GM20000 (cell line): ENCODE results near the gene UNC13D.

Experiments
- DNase-seq: peaks from one replicate; pipeline ENCODE4 v3.0.0; 2012; ENCODE audit warnings: low spot score
- CTCF ChIP-seq: IDR thresholded peaks from 2 replicates; pipeline ENCODE4 v1.5.1; 2012; ENCODE audit warnings: mild to moderate bottlenecking, control low read depth; ENCODE audit errors: extremely low read depth, missing control alignments

The UNC13D gene

GRCh38 chr17:75845058-75845711 lies 981 bp upstream of the UNC13D start:
- peak; percentile 90 for DNase-seq
- TF ChIP-seq CTCF, result peak; percentile 76

- DNase-seq, result peak; percentile 41
Observed at GRCh38 chr17:75844530-75845057, 390 bp upstream of the UNC13D start.

GRCh38 chr17:75842963-75843576 lies 1.1 kb downstream of the UNC13D start:
- DNase-seq, result peak; percentile 61
- TF ChIP-seq CTCF, result no peak

More at GRCh38 chr17:75844530-75845057, 390 bp upstream of the UNC13D start:
- no peak for TF ChIP-seq CTCF

- no peak for TF ChIP-seq CTCF
- no peak for DNase-seq
Observed at GRCh38 chr17:75842411-75842810, 1.8 kb downstream of the UNC13D start.

- no peak for TF ChIP-seq CTCF
- no peak for DNase-seq
Observed at GRCh38 chr17:75840799-75841164, 3.4 kb downstream of the UNC13D start.

GRCh38 chr17:75839942-75840798 lies 4.0 kb downstream of the UNC13D start:
- no peak for TF ChIP-seq CTCF
- DNase-seq, result no peak

GRCh38 chr17:75838410-75838809 lies 5.8 kb downstream of the UNC13D start:
- DNase-seq, result no peak
- TF ChIP-seq CTCF, result no peak
